ENCODE data around the gene PTPRN2. TPM values are rescaled to one million over a fixed set of nuclear protein-coding genes. Genes with fewer than 3 reads are reported as not detected.

Gene PTPRN2
- total and polyA plus RNA-seq, 9 of the 15 experiments (the other 6 are each of a cell fraction or from before 2014, with no cell fraction given): not detected

DNA sequence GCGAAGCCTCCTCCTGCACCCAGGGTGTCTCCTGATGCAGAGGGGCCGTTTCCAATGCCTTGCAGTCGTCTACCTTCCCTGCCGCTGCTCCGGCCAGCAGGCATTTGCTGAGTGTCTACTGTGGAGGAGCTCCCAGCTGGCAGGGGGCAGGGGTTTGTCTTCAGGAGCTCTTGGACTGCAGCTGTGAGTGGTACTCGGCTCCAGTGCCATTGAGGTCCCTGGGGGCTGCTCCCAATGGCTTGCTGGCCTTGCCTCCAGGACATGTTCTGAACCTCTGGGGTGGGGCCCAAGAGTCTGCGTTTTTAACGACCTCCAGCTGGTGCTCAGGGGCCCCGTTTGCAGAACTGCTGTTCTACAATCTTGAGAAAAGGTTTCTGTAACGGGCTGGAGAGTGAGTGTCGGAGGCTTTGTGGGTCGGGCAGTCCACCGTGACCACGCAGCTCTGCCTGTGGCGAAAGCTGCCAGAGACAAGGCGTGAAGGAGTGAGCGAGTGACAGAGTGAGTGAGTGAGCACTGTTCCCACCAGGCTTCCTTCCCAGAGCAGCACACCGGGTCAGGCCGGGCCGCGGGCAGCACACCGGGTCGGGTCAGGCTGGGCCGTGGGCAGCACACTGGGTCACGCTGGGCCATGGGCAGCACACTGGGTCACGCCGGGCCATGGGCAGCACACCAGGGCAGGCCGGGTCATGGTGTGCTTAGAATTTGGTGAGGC lies 520.2 kb downstream of the PTPRN2 start:
- CTCF ChIA-PET (ENCODE audit: low intra/inter-chr PET ratio): no interaction called here
- no peak overlapping the region for H2AFZ ChIP-seq (ENCODE audit: low read depth, low read length)

More for the DNA sequence above, 520.2 kb downstream of the PTPRN2 start:
- no peak for DNase-seq (ENCODE audit: extremely low read depth in 1 of 4, low spot score in 3 of 4)
- Histone ChIP-seq H3K27ac (ENCODE audit: extremely low read depth, low read depth, low read length) (no peak overlapping the region), H3K27me3 (ENCODE audit: control insufficient read depth in 2 of 2, insufficient read depth in 2 of 2, low read length in 2 of 2) (peaks cover 14 to 33% of the 10 kb centered on the region in 2 experiments; a peak in 3 of 5 replicates), H4K20me1 (replicated peaks; ENCODE audit: control insufficient read depth, insufficient read depth, low read length) (no peaks in the 10 kb centered on the region), H3K9me3 (replicated peaks; ENCODE audit: control insufficient read depth, insufficient read depth, low read depth, low read length) (no peaks in the 10 kb centered on the region), H3K79me2 (ENCODE audit: control insufficient read depth, insufficient read depth, low read length) (no peaks in the 10 kb centered on the region), H3K9me1 (ENCODE audit: control insufficient read depth, insufficient read depth, low read length) (no peaks in the 10 kb centered on the region), H3K9ac (ENCODE audit: insufficient read depth in 1 of 2, low read depth in 2 of 2, low read length in 2 of 2) (no peak overlapping the region), H3K4me2 (ENCODE audit: insufficient read depth, low read length) (no peak overlapping the region), H3K4me1 (replicated peaks in 1 of 2; ENCODE audit: control insufficient read depth in 2 of 2, insufficient read depth in 2 of 2, low read length in 2 of 2) (no peaks in the 10 kb centered on the region), H3K36me3 (ENCODE audit: control insufficient read depth, insufficient read depth, low read length) (no peaks in the 10 kb centered on the region), H3K4me3 (no peak overlapping the region)
- WGBS (ENCODE audit: insufficient coverage, low coverage, missing lambda C conversion rate): under 1% methylated on average over 27 of the region's 28 CpGs
- no TSS peak for BruUV-seq (replicated peaks)
- POLR2A ChIA-PET: interaction anchor here (0.6 kb wide), 1 partner anchor 583 kb away, joined by 3 read pairs; no protein-coding TSS in a partner anchor
- intact Hi-C loops (cut with micrococcal nuclease): no loop called here
- TF ChIP-seq, protein P1, sequence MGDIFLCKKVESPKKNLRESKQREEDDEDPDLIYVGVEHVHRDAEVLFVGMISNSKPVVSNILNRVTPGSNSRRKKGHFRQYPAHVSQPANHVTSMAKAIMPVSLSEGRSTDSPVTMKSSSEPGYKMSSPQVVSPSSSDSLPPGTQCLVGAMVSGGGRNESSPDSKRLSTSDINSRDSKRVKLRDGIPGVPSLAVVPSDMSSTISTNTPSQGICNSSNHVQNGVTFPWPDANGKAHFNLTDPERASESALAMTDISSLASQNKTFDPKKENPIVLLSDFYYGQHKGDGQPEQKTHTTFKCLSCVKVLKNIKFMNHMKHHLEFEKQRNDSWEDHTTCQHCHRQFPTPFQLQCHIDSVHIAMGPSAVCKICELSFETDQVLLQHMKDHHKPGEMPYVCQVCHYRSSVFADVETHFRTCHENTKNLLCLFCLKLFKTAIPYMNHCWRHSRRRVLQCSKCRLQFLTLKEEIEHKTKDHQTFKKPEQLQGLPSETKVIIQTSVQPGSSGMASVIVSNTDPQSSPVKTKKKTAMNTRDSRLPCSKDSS (IDR thresholded peaks at IDR 0.05; ENCODE audit: low read depth, partially characterized antibody): no peak
- TF ChIP-seq RBM39 (optimal IDR thresholded peaks at IDR 0.05; ENCODE audit: low read depth, low read length) (no peak), ZEB2 (IDR thresholded peaks at IDR 0.05) (no peak), ZKSCAN1 (IDR thresholded peaks at IDR 0.05; ENCODE audit: low read depth, low read length) (no peak), POLR3G (IDR thresholded peaks at IDR 0.05; ENCODE audit: extremely low read depth, insufficient read length, insufficient replicate concordance) (no peak), SRSF7 (optimal IDR thresholded peaks at IDR 0.05; ENCODE audit: low read depth, low read length) (no peak), HNRNPL (IDR thresholded peaks at IDR 0.05; ENCODE audit: low read depth, low read length) (no peak), HDAC6 (IDR thresholded peaks at IDR 0.05; ENCODE audit: low read depth, low read length) (no peak), ZNF384 (IDR thresholded peaks at IDR 0.05; ENCODE audit: low read depth, low read length) (no peak)
- TF ChIP-seq, protein P2, sequence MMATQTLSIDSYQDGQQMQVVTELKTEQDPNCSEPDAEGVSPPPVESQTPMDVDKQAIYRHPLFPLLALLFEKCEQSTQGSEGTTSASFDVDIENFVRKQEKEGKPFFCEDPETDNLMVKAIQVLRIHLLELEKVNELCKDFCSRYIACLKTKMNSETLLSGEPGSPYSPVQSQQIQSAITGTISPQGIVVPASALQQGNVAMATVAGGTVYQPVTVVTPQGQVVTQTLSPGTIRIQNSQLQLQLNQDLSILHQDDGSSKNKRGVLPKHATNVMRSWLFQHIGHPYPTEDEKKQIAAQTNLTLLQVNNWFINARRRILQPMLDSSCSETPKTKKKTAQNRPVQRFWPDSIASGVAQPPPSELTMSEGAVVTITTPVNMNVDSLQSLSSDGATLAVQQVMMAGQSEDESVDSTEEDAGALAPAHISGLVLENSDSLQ (IDR thresholded peaks at IDR 0.05): no peak
- TF ChIP-seq, protein P3, sequence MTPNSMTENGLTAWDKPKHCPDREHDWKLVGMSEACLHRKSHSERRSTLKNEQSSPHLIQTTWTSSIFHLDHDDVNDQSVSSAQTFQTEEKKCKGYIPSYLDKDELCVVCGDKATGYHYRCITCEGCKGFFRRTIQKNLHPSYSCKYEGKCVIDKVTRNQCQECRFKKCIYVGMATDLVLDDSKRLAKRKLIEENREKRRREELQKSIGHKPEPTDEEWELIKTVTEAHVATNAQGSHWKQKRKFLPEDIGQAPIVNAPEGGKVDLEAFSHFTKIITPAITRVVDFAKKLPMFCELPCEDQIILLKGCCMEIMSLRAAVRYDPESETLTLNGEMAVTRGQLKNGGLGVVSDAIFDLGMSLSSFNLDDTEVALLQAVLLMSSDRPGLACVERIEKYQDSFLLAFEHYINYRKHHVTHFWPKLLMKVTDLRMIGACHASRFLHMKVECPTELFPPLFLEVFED (CRISPR knock-in tag; conservative IDR thresholded peaks at IDR 0.05): no peak
- TF ChIP-seq, protein P4, sequence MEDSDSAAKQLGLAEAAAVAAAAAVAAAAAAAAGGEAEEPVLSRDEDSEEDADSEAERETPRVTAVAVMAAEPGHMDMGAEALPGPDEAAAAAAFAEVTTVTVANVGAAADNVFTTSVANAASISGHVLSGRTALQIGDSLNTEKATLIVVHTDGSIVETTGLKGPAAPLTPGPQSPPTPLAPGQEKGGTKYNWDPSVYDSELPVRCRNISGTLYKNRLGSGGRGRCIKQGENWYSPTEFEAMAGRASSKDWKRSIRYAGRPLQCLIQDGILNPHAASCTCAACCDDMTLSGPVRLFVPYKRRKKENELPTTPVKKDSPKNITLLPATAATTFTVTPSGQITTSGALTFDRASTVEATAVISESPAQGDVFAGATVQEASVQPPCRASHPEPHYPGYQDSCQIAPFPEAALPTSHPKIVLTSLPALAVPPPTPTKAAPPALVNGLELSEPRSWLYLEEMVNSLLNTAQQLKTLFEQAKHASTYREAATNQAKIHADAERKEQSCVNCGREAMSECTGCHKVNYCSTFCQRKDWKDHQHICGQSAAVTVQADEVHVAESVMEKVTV (CRISPR knock-in tag; IDR thresholded peaks at IDR 0.05): no peak
- TF ChIP-seq, protein P5, sequence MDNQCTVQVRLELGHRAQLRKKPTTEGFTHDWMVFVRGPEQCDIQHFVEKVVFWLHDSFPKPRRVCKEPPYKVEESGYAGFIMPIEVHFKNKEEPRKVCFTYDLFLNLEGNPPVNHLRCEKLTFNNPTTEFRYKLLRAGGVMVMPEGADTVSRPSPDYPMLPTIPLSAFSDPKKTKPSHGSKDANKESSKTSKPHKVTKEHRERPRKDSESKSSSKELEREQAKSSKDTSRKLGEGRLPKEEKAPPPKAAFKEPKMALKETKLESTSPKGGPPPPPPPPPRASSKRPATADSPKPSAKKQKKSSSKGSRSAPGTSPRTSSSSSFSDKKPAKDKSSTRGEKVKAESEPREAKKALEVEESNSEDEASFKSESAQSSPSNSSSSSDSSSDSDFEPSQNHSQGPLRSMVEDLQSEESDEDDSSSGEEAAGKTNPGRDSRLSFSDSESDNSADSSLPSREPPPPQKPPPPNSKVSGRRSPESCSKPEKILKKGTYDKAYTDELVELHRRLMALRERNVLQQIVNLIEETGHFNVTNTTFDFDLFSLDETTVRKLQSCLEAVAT (IDR thresholded peaks at IDR 0.05): no peak
- no peak for FAIRE-seq
- peak; percentile 34; the same call in 2 of the 3 replicates for ATAC-seq
- in situ Hi-C loops (cut with MboI): no loop called here
